ENCODE results near the gene SLCO1B3.

The SLCO1B3 gene

DNA sequence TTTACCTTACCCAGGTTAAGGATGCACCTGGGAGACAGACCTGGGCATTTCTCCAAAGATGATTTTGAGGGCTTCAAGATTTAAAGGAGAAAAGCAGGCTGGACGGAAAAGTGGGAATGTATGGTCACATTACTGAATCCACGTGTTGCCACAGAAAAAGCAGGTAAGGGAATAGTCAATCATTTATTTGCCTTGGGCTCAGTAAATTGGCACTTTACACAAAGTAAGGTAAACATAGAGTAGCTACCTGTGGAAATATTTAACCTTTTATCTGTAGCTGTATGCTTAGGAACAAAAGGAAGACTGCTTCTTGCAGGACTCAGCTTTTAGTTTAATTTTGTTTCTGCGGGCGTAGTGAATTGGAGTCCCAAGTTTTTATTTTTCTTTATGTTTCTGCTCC lies 153.3 kb downstream of the SLCO1B3 start:
- H4K20me1 ChIP-seq (ENCODE audit: control insufficient read depth, insufficient read depth, low read depth, low read length): no peaks in the 10 kb centered on the region
- no peak overlapping the region for H3K4me2 ChIP-seq (ENCODE audit: low read length)
- H3K27me3 ChIP-seq (ENCODE audit: control insufficient read depth, low read length): no peaks in the 10 kb centered on the region
- no peak for TF ChIP-seq EZH2phosphoT487 (IDR thresholded peaks at IDR 0.05; ENCODE audit: borderline replicate concordance, low read length)
- TF ChIP-seq, protein P1, sequence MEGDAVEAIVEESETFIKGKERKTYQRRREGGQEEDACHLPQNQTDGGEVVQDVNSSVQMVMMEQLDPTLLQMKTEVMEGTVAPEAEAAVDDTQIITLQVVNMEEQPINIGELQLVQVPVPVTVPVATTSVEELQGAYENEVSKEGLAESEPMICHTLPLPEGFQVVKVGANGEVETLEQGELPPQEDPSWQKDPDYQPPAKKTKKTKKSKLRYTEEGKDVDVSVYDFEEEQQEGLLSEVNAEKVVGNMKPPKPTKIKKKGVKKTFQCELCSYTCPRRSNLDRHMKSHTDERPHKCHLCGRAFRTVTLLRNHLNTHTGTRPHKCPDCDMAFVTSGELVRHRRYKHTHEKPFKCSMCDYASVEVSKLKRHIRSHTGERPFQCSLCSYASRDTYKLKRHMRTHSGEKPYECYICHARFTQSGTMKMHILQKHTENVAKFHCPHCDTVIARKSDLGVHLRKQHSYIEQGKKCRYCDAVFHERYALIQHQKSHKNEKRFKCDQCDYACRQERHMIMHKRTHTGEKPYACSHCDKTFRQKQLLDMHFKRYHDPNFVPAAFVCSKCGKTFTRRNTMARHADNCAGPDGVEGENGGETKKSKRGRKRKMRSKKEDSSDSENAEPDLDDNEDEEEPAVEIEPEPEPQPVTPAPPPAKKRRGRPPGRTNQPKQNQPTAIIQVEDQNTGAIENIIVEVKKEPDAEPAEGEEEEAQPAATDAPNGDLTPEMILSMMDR (IDR thresholded peaks at IDR 0.05; ENCODE audit: low read depth, low read length, poor library complexity, severe bottlenecking): no peak
- H3K36me3 ChIP-seq (ENCODE audit: control insufficient read depth, low read length): no peaks in the 10 kb centered on the region
- no peak overlapping the region for H3K27ac ChIP-seq (ENCODE audit: low read depth, low read length)
- H3K4me3 ChIP-seq (ENCODE audit: low read length): no peak overlapping the region
- no peaks in the 10 kb centered on the region for H3K9me2 ChIP-seq (replicated peaks; ENCODE audit: control insufficient read depth, low read length)
- H3F3A ChIP-seq (ENCODE audit: control insufficient read depth, insufficient read depth): no peaks in the 10 kb centered on the region
- H3K4me1 ChIP-seq (ENCODE audit: control insufficient read depth, low read length): no peaks in the 10 kb centered on the region
- H3K79me2 ChIP-seq (ENCODE audit: control insufficient read depth, low read length): no peaks in the 10 kb centered on the region
- no peaks in the 10 kb centered on the region for H3K9me3 ChIP-seq (ENCODE audit: control insufficient read depth, insufficient read depth, low read length)
